ENCODE measurements around the gene UNC5B. TPM values are rescaled to one million over a fixed set of nuclear protein-coding genes. Genes with fewer than 3 reads are reported as not detected.

UNC5B gene
- polyA plus RNA-seq, 3 donors = 0.04 to 0.72 TPM; not detected in 1

DNA sequence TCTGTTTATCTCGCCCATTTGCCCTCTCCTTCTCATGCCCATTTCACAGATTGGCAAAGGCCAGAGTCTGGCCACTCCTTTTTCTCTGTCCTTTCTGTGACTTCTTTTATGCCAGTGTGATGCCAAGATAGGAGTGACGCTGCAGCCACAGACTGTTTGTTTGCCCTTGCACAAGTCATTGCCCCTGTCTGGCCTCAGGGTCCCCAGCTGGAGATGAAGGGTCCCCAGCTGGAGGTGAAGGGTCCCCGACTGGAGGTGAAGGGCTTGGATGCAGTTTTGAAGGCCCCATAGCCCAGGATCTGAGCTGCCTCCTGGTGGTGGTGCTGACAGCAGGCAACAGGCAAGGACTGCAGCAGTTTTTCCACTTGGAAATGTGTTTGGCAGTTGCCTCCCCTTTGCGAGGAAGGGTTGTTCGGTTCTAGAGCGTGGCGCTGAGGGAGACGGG, 55.9 kb downstream of the UNC5B start:
- DNase-seq = no peak
- WGBS (ENCODE audit: insufficient coverage) = 91% methylated on average over 8 of the region's 8 CpGs

DNA sequence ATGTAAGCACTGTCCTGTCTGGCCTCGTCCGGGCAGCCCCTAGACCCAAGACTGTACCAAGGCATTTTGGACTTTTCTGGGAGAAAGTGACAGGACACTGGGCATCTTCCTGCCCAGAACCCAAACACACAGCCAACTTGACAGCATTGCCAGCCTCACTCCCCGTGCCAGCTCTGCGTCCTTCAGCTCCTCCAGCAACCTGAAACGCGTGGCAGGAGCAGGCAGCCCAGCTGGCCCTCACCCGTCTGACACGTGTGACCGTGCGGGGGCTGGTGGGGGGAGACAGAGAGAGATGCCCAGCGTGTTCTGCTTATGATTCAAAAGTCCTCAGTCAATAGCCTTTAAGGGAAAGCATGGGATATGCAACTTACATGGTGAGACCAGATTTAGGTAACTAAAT, 56.4 kb downstream of the UNC5B start:
- no peak overlapping the region for H3K4me2 ChIP-seq (replicated peaks; ENCODE audit: extremely low read depth, low read length, poor library complexity, severe bottlenecking)
- H3K27me3 Mint-ChIP-seq (ENCODE audit: low read depth in 3 of 3) = peaks cover 0 to 1% (median 0%) of the 10 kb centered on the region in 3 donors
- H3K9ac ChIP-seq (ENCODE audit: insufficient read depth, low read length, poor library complexity, severe bottlenecking) = no peak overlapping the region
- no peaks in the 10 kb centered on the region for H3K36me3 ChIP-seq (replicated peaks in 1 of 2; ENCODE audit: control insufficient read depth in 1 of 2, insufficient read depth in 2 of 2, low read length in 2 of 2)
- no peak overlapping the region for H2AFZ ChIP-seq (ENCODE audit: insufficient read depth, low read depth, low read length, poor library complexity, severe bottlenecking)
- H3K4me3 ChIP-seq (replicated peaks in 1 of 3; ENCODE audit: low read depth in 2 of 3, low read length in 3 of 3) = no peak overlapping the region
- H3K27ac Mint-ChIP-seq = no peak overlapping the region
- H3K9me3 Mint-ChIP-seq = no peaks in the 10 kb centered on the region
- H4K20me1 ChIP-seq (ENCODE audit: insufficient read depth, low read length) = no peaks in the 10 kb centered on the region
- H3K4me1 ChIP-seq (ENCODE audit: control insufficient read depth in 1 of 2, insufficient read depth in 2 of 2, low read length in 2 of 2) = peaks cover 14 to 15% of the 10 kb centered on the region in 2 donors
- H3K27me3 ChIP-seq (ENCODE audit: control insufficient read depth in 2 of 2, insufficient read depth in 2 of 2, low read length in 2 of 2) = no peaks in the 10 kb centered on the region
- intact Hi-C loops (cut with micrococcal nuclease) = no loop called here
- DNase-seq = no peak
- no peaks in the 10 kb centered on the region for H3K9me3 ChIP-seq (replicated peaks in 1 of 2; ENCODE audit: control insufficient read depth in 1 of 2, insufficient read depth in 1 of 2, low read length in 2 of 2)
- H3K4me1 Mint-ChIP-seq = peaks cover 14% of the 10 kb centered on the region
- H3K27ac ChIP-seq (ENCODE audit: low read depth in 1 of 2, low read length in 2 of 2) = no peak overlapping the region
- H3K4me3 Mint-ChIP-seq = no peak overlapping the region
- 100% methylated on average over 3 of the region's 11 CpGs for WGBS (ENCODE audit: insufficient coverage)
- H3K79me2 ChIP-seq (ENCODE audit: insufficient read depth, low read length) = no peaks in the 10 kb centered on the region
- TF ChIP-seq, protein P1, sequence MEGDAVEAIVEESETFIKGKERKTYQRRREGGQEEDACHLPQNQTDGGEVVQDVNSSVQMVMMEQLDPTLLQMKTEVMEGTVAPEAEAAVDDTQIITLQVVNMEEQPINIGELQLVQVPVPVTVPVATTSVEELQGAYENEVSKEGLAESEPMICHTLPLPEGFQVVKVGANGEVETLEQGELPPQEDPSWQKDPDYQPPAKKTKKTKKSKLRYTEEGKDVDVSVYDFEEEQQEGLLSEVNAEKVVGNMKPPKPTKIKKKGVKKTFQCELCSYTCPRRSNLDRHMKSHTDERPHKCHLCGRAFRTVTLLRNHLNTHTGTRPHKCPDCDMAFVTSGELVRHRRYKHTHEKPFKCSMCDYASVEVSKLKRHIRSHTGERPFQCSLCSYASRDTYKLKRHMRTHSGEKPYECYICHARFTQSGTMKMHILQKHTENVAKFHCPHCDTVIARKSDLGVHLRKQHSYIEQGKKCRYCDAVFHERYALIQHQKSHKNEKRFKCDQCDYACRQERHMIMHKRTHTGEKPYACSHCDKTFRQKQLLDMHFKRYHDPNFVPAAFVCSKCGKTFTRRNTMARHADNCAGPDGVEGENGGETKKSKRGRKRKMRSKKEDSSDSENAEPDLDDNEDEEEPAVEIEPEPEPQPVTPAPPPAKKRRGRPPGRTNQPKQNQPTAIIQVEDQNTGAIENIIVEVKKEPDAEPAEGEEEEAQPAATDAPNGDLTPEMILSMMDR (IDR thresholded peaks at IDR 0.05) = no peak
- H3K36me3 Mint-ChIP-seq = no peaks in the 10 kb centered on the region

More for the DNA sequence above, 55.9 kb downstream of the UNC5B start:
- intact Hi-C loops (cut with micrococcal nuclease) = no loop called here
- Histone ChIP-seq H3K27me3 (ENCODE audit: control insufficient read depth in 2 of 2, insufficient read depth in 2 of 2, low read length in 2 of 2) (no peaks in the 10 kb centered on the region), H3K4me1 (ENCODE audit: control insufficient read depth in 1 of 2, insufficient read depth in 2 of 2, low read length in 2 of 2) (peaks cover 14 to 15% of the 10 kb centered on the region in 2 donors), H4K20me1 (ENCODE audit: insufficient read depth, low read length) (no peaks in the 10 kb centered on the region), H3K27ac (ENCODE audit: low read depth in 1 of 2, low read length in 2 of 2) (no peak overlapping the region), H2AFZ (ENCODE audit: insufficient read depth, low read depth, low read length, poor library complexity, severe bottlenecking) (no peak overlapping the region), H3K36me3 (replicated peaks in 1 of 2; ENCODE audit: control insufficient read depth in 1 of 2, insufficient read depth in 2 of 2, low read length in 2 of 2) (no peaks in the 10 kb centered on the region), H3K9me3 (replicated peaks in 1 of 2; ENCODE audit: control insufficient read depth in 1 of 2, insufficient read depth in 1 of 2, low read length in 2 of 2) (no peaks in the 10 kb centered on the region), H3K4me3 (replicated peaks in 1 of 3; ENCODE audit: low read depth in 2 of 3, low read length in 3 of 3) (no peak overlapping the region), H3K79me2 (ENCODE audit: insufficient read depth, low read length) (no peaks in the 10 kb centered on the region), H3K9ac (ENCODE audit: insufficient read depth, low read length, poor library complexity, severe bottlenecking) (no peak overlapping the region), H3K4me2 (replicated peaks; ENCODE audit: extremely low read depth, low read length, poor library complexity, severe bottlenecking) (no peak overlapping the region)
- Mint-ChIP-seq H3K27ac (no peak overlapping the region), H3K4me1 (peaks cover 14% of the 10 kb centered on the region), H3K36me3 (no peaks in the 10 kb centered on the region), H3K27me3 (ENCODE audit: low read depth in 3 of 3) (peaks cover 0 to 1% (median 0%) of the 10 kb centered on the region in 3 donors), H3K4me3 (no peak overlapping the region), H3K9me3 (no peaks in the 10 kb centered on the region)
- TF ChIP-seq, protein P1 (IDR thresholded peaks at IDR 0.05) = peak; percentile 3

Data from CD14-positive monocyte (primary cell).